ENCODE results near the gene SCYL2.

- TF ChIP-seq CTCF (IDR thresholded peaks at IDR 0.05) (no peak), POLR2A (IDR thresholded peaks at IDR 0.05) (no peak)
These were observed 29.0 kb downstream of the SCYL2 start for GRCh38 chr12:100295764-100296555.

Measured in body of pancreas (tissue), 4 donors.